Measurements from ENCODE around the gene DAB1.

- TF ChIP-seq CTCF (IDR thresholded peaks at IDR 0.05) (no peak), POLR2A (IDR thresholded peaks at IDR 0.05) (no peak)
Observed at GRCh38 chr1:57344265-57344664, 79.6 kb downstream of the DAB1 start.
